WTC11 (cell line): ENCODE results near the gene LRRC1. TPM values are rescaled to one million over a fixed set of nuclear protein-coding genes. Genes with fewer than 3 reads are reported as not detected.

Source experiments
- ATAC-seq: fragments of 200-7000 bp; cut with Tn5 transposase; 2 replicates; pipeline ENCODE4 v1.10.0; 2021; ENCODE audit warnings: mild to moderate bottlenecking, moderate library complexity
- CTCF ChIA-PET: fragments of 300-600 bp; sonication (Branson Sonifier 250); formaldehyde crosslinking; loops from one replicate; lab custom pipeline; 2021; ENCODE audit warnings: antibody characterized with exemption; lab: Charles Lee
- POLR2A ChIA-PET: fragments of 350-600 bp; sonication (Branson Sonifier 250); formaldehyde crosslinking; loops from one replicate; lab custom pipeline; 2021; ENCODE audit warnings: antibody characterized with exemption; lab: Charles Lee
- DNase-seq: peaks from one replicate; pipeline ENCODE4 v3.0.0; 2021; ENCODE audit warnings: low spot score
- H3K27ac Mint-ChIP-seq: 2 replicates; pipeline ENCODE4 v1.8.0; 2021; ENCODE audit warnings: mixed read lengths
- H3K27me3 Mint-ChIP-seq: 2 replicates; pipeline ENCODE4 v1.8.0; 2021; ENCODE audit warnings: low read depth, mild to moderate bottlenecking, moderate library complexity, mixed read lengths
- H3K36me3 Mint-ChIP-seq: 2 replicates; pipeline ENCODE4 v1.8.0; 2021; ENCODE audit warnings: mixed read lengths
- H3K4me1 Mint-ChIP-seq: 2 replicates; pipeline ENCODE4 v1.8.0; 2022; ENCODE audit warnings: mixed read lengths
- H3K4me3 Mint-ChIP-seq: 2 replicates; pipeline ENCODE4 v1.8.0; 2021; ENCODE audit warnings: mild to moderate bottlenecking, moderate library complexity, mixed read lengths
- H3K9me3 Mint-ChIP-seq: 2 replicates; pipeline ENCODE4 v1.8.0; 2021; ENCODE audit warnings: mixed read lengths
- ESRRA ChIP-seq: sonication (generic); formaldehyde crosslinking; IDR thresholded peaks from 2 replicates; pipeline ENCODE4 v1.8.1; 2022; ENCODE audit warnings: mild to moderate bottlenecking, missing genetic modification reagents, borderline replicate concordance
- FOXJ3 ChIP-seq: sonication (generic); formaldehyde crosslinking; IDR thresholded peaks from 2 replicates; pipeline ENCODE4 v1.9.0; 2021; ENCODE audit warnings: missing genetic modification reagents, mild to moderate bottlenecking, borderline replicate concordance
- FOXP1 ChIP-seq: sonication (generic); formaldehyde crosslinking; IDR thresholded peaks from 2 replicates; pipeline ENCODE4 v1.8.0; 2022; ENCODE audit warnings: missing genetic modification reagents, mild to moderate bottlenecking, moderate library complexity, borderline replicate concordance
- GABPB1 ChIP-seq: sonication (generic); formaldehyde crosslinking; IDR thresholded peaks from 2 replicates; pipeline ENCODE4 v1.8.1; 2023; ENCODE audit warnings: mild to moderate bottlenecking, missing genetic modification reagents
- GTF2I ChIP-seq: fragments of 250-450 bp; sonication (Bioruptor Pico); conservative IDR thresholded peaks from 2 replicates; pipeline ENCODE4 v1.4.0; 2021; ENCODE audit warnings: mild to moderate bottlenecking
- JUN ChIP-seq: sonication (generic); formaldehyde crosslinking; IDR thresholded peaks from 2 replicates; pipeline ENCODE4 v1.8.0; 2023; ENCODE audit warnings: mild to moderate bottlenecking, missing genetic modification reagents
- NFE2L1 ChIP-seq: sonication (generic); formaldehyde crosslinking; IDR thresholded peaks from 2 replicates; pipeline ENCODE4 v1.8.1; 2023; ENCODE audit warnings: missing genetic modification reagents
- NR1H2 ChIP-seq: sonication (generic); formaldehyde crosslinking; IDR thresholded peaks from 2 replicates; pipeline ENCODE4 v1.9.0; 2021; ENCODE audit warnings: mild to moderate bottlenecking, moderate library complexity, missing genetic modification reagents
- NR2C2 ChIP-seq: sonication (generic); formaldehyde crosslinking; IDR thresholded peaks from 2 replicates; pipeline ENCODE4 v1.8.0; 2022; ENCODE audit warnings: mild to moderate bottlenecking, missing genetic modification reagents
- NR3C1 ChIP-seq: sonication (generic); formaldehyde crosslinking; conservative IDR thresholded peaks from 2 replicates; pipeline ENCODE4 v1.8.1; 2023; ENCODE audit warnings: low read depth, mild to moderate bottlenecking, missing genetic modification reagents
- OVOL2 ChIP-seq: fragments of 250-450 bp; sonication (Bioruptor Pico); IDR thresholded peaks from 2 replicates; pipeline ENCODE4 v1.9.0; 2021; ENCODE audit warnings: mild to moderate bottlenecking, borderline replicate concordance
- SOX15 ChIP-seq: fragments of 250-450 bp; sonication (Bioruptor Pico); IDR thresholded peaks from 2 replicates; pipeline ENCODE4 v1.9.0; 2021; ENCODE audit warnings: mild to moderate bottlenecking
- ZNF219 ChIP-seq: sonication (generic); formaldehyde crosslinking; IDR thresholded peaks from 2 replicates; pipeline ENCODE4 v1.8.0; 2023; ENCODE audit warnings: missing genetic modification reagents, mild to moderate bottlenecking, borderline replicate concordance
- ZNF263 ChIP-seq: sonication (generic); formaldehyde crosslinking; IDR thresholded peaks from 2 replicates; pipeline ENCODE4 v1.8.1; 2022; ENCODE audit warnings: low read depth, mild to moderate bottlenecking, moderate library complexity, missing genetic modification reagents
- ZNF671 ChIP-seq: fragments of 250-450 bp; sonication (Bioruptor Pico); IDR thresholded peaks from 2 replicates; pipeline ENCODE4 v1.8.0; 2021; ENCODE audit warnings: mild to moderate bottlenecking
- total RNA-seq: library from RNA; stranded (reverse); gene quantifications from 3 replicates; pipeline ENCODE4 v1.2.3, GENCODE V29; 2021
- TF ChIP-seq, protein P1 (sequence below): sonication (generic); formaldehyde crosslinking; IDR thresholded peaks from 2 replicates; pipeline ENCODE4 v1.8.1; 2023; ENCODE audit warnings: mild to moderate bottlenecking, missing genetic modification reagents, moderate library complexity
- TF ChIP-seq, protein P2 (sequence below): sonication (generic); formaldehyde crosslinking; conservative IDR thresholded peaks from 2 replicates; pipeline ENCODE4 v1.8.1; 2022; ENCODE audit warnings: mild to moderate bottlenecking, missing genetic modification reagents
- TF ChIP-seq, protein P3 (sequence below): fragments of 250-450 bp; sonication (Bioruptor Pico); IDR thresholded peaks from 2 replicates; pipeline ENCODE4 v1.8.0; 2021; ENCODE audit warnings: mild to moderate bottlenecking
- TF ChIP-seq, protein P4 (sequence below): sonication (generic); formaldehyde crosslinking; IDR thresholded peaks from 2 replicates; pipeline ENCODE4 v1.8.1; 2022; ENCODE audit warnings: low read depth, missing genetic modification reagents, borderline replicate concordance
- TF ChIP-seq, protein P5 (sequence below): sonication (generic); formaldehyde crosslinking; IDR thresholded peaks from 2 replicates; pipeline ENCODE4 v1.8.1; 2023; ENCODE audit warnings: mild to moderate bottlenecking, missing genetic modification reagents, moderate library complexity
- TF ChIP-seq, protein P6 (sequence below): sonication (generic); formaldehyde crosslinking; IDR thresholded peaks from 2 replicates; pipeline ENCODE4 v1.8.0; 2022; ENCODE audit warnings: mild to moderate bottlenecking, missing genetic modification reagents
- TF ChIP-seq, protein P7 (sequence below): fragments of 250-450 bp; sonication (Bioruptor Pico); IDR thresholded peaks from 2 replicates; pipeline ENCODE4 v1.9.0; 2021; ENCODE audit warnings: moderate library complexity, mild to moderate bottlenecking, inconsistent platforms, borderline replicate concordance
- TF ChIP-seq, protein P8 (sequence below): sonication (generic); formaldehyde crosslinking; IDR thresholded peaks from 2 replicates; pipeline ENCODE4 v1.8.1; 2022; ENCODE audit warnings: mild to moderate bottlenecking, missing genetic modification reagents, moderate library complexity, borderline replicate concordance
- TF ChIP-seq, protein P9 (sequence below): sonication (generic); formaldehyde crosslinking; IDR thresholded peaks from 2 replicates; pipeline ENCODE4 v1.8.1; 2022; ENCODE audit warnings: low read depth, mild to moderate bottlenecking, moderate library complexity, missing genetic modification reagents, borderline replicate concordance
- TF ChIP-seq, protein P10 (sequence below): fragments of 250-450 bp; sonication (Bioruptor Pico); IDR thresholded peaks from 2 replicates; pipeline ENCODE4 v1.9.0; 2021; ENCODE audit warnings: mild to moderate bottlenecking

LRRC1 gene
- total RNA-seq, 1 experiment from 2014 or later: 12.7 TPM

DNA sequence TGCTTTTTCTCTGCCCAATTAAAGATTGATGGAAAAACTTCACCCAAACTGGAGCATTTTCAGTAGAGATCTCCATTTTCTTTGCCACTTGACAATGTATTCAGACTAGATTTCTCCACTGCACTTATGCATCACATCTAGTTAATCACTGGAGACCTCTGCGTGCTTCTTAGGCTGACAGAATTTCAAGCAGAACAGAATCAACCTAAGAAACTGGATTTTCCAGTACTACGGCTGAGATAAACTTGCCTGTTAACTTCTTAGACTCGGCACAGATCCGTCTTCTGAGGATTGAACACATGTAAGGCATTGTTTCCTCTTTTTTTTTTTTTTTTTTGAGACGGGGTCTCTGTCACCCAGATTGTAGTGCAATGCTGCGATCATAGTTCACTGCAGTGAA lies 139.2 kb downstream of the LRRC1 start:
- POLR2A ChIA-PET: no interaction called here
- H3K4me1 Mint-ChIP-seq: no peaks in the 10 kb centered on the region; the same call in 1 of the 2 replicates
- no peak for ATAC-seq
- DNase-seq: no peak
- H3K36me3 Mint-ChIP-seq: peaks cover 12% of the 10 kb centered on the region
- H3K4me3 Mint-ChIP-seq: no peak overlapping the region
- H3K27me3 Mint-ChIP-seq: no peaks in the 10 kb centered on the region
- peaks cover 8% of the 10 kb centered on the region for H3K9me3 Mint-ChIP-seq
- H3K27ac Mint-ChIP-seq: no peak overlapping the region
- CTCF ChIA-PET: no interaction called here
- TF ChIP-seq GTF2I (CRISPR knock-in tag): no peak
- no peak for TF ChIP-seq NR3C1
- TF ChIP-seq GABPB1 (CRISPR knock-in tag): no peak
- no peak for TF ChIP-seq ZNF219
- no peak for TF ChIP-seq NFE2L1 (CRISPR knock-in tag)
- TF ChIP-seq FOXP1: no peak
- TF ChIP-seq, protein P1, sequence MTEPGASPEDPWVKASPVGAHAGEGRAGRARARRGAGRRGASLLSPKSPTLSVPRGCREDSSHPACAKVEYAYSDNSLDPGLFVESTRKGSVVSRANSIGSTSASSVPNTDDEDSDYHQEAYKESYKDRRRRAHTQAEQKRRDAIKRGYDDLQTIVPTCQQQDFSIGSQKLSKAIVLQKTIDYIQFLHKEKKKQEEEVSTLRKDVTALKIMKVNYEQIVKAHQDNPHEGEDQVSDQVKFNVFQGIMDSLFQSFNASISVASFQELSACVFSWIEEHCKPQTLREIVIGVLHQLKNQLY: no peak
- TF ChIP-seq, protein P2, sequence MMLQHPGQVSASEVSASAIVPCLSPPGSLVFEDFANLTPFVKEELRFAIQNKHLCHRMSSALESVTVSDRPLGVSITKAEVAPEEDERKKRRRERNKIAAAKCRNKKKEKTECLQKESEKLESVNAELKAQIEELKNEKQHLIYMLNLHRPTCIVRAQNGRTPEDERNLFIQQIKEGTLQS (CRISPR knock-in tag): no peak
- TF ChIP-seq, protein P3, sequence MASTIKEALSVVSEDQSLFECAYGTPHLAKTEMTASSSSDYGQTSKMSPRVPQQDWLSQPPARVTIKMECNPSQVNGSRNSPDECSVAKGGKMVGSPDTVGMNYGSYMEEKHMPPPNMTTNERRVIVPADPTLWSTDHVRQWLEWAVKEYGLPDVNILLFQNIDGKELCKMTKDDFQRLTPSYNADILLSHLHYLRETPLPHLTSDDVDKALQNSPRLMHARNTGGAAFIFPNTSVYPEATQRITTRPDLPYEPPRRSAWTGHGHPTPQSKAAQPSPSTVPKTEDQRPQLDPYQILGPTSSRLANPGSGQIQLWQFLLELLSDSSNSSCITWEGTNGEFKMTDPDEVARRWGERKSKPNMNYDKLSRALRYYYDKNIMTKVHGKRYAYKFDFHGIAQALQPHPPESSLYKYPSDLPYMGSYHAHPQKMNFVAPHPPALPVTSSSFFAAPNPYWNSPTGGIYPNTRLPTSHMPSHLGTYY (CRISPR knock-in tag): no peak
- no peak for TF ChIP-seq FOXJ3 (CRISPR knock-in tag)
- TF ChIP-seq, protein P4, sequence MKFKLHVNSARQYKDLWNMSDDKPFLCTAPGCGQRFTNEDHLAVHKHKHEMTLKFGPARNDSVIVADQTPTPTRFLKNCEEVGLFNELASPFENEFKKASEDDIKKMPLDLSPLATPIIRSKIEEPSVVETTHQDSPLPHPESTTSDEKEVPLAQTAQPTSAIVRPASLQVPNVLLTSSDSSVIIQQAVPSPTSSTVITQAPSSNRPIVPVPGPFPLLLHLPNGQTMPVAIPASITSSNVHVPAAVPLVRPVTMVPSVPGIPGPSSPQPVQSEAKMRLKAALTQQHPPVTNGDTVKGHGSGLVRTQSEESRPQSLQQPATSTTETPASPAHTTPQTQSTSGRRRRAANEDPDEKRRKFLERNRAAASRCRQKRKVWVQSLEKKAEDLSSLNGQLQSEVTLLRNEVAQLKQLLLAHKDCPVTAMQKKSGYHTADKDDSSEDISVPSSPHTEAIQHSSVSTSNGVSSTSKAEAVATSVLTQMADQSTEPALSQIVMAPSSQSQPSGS (CRISPR knock-in tag): no peak
- TF ChIP-seq, protein P5, sequence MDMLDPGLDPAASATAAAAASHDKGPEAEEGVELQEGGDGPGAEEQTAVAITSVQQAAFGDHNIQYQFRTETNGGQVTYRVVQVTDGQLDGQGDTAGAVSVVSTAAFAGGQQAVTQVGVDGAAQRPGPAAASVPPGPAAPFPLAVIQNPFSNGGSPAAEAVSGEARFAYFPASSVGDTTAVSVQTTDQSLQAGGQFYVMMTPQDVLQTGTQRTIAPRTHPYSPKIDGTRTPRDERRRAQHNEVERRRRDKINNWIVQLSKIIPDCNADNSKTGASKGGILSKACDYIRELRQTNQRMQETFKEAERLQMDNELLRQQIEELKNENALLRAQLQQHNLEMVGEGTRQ (CRISPR knock-in tag): no peak

DNA sequence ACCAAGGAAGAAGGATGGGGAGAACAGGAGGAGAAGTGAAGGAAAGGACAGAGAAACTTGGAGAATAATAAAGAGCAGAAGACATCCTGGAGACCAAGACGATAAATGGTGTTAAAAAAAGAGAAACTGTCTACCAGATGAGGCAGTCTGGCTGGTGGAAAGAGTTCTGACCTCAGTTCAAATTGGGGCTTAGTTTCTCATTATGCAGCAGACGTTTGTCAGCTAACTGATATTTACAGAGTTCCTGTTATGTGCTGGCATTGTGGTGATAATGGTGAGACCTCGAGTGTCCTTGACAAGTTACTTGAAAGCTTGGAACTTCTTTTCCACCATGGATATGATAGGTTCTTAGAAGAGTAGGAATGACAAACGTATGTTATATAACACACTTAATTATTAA lies 142.7 kb downstream of the LRRC1 start:
- Mint-ChIP-seq H3K4me3 (no peak overlapping the region), H3K27ac (no peak overlapping the region), H3K27me3 (no peaks in the 10 kb centered on the region), H3K36me3 (no peaks in the 10 kb centered on the region), H3K9me3 (peaks cover 12% of the 10 kb centered on the region), H3K4me1 (no peaks in the 10 kb centered on the region; the same call in 1 of the 2 replicates)
- POLR2A ChIA-PET: no interaction called here
- DNase-seq (no peak), ATAC-seq (no peak)
- CTCF ChIA-PET: interaction anchor here (1.5 kb wide), 1 partner anchor 19 kb away, joined by 5 read pairs; no protein-coding TSS in a partner anchor
- TF ChIP-seq OVOL2 (CRISPR knock-in tag) (no peak), NR2C2 (CRISPR knock-in tag) (no peak), ESRRA (CRISPR knock-in tag) (no peak), JUN (no peak), ZNF671 (CRISPR knock-in tag) (no peak), ZNF263 (no peak), SOX15 (CRISPR knock-in tag) (no peak), NR1H2 (no peak)
- TF ChIP-seq, protein P6, sequence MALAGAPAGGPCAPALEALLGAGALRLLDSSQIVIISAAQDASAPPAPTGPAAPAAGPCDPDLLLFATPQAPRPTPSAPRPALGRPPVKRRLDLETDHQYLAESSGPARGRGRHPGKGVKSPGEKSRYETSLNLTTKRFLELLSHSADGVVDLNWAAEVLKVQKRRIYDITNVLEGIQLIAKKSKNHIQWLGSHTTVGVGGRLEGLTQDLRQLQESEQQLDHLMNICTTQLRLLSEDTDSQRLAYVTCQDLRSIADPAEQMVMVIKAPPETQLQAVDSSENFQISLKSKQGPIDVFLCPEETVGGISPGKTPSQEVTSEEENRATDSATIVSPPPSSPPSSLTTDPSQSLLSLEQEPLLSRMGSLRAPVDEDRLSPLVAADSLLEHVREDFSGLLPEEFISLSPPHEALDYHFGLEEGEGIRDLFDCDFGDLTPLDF (CRISPR knock-in tag): no peak
- TF ChIP-seq, protein P7, sequence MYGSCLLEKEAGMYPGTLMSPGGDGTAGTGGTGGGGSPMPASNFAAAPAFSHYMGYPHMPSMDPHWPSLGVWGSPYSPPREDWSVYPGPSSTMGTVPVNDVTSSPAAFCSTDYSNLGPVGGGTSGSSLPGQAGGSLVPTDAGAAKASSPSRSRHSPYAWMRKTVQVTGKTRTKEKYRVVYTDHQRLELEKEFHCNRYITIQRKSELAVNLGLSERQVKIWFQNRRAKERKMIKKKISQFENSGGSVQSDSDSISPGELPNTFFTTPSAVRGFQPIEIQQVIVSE (CRISPR knock-in tag): no peak
- TF ChIP-seq, protein P8, sequence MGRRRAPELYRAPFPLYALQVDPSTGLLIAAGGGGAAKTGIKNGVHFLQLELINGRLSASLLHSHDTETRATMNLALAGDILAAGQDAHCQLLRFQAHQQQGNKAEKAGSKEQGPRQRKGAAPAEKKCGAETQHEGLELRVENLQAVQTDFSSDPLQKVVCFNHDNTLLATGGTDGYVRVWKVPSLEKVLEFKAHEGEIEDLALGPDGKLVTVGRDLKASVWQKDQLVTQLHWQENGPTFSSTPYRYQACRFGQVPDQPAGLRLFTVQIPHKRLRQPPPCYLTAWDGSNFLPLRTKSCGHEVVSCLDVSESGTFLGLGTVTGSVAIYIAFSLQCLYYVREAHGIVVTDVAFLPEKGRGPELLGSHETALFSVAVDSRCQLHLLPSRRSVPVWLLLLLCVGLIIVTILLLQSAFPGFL (CRISPR knock-in tag): no peak
- TF ChIP-seq, protein P9, sequence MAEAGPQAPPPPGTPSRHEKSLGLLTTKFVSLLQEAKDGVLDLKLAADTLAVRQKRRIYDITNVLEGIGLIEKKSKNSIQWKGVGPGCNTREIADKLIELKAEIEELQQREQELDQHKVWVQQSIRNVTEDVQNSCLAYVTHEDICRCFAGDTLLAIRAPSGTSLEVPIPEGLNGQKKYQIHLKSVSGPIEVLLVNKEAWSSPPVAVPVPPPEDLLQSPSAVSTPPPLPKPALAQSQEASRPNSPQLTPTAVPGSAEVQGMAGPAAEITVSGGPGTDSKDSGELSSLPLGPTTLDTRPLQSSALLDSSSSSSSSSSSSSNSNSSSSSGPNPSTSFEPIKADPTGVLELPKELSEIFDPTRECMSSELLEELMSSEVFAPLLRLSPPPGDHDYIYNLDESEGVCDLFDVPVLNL: no peak
- TF ChIP-seq, protein P10, sequence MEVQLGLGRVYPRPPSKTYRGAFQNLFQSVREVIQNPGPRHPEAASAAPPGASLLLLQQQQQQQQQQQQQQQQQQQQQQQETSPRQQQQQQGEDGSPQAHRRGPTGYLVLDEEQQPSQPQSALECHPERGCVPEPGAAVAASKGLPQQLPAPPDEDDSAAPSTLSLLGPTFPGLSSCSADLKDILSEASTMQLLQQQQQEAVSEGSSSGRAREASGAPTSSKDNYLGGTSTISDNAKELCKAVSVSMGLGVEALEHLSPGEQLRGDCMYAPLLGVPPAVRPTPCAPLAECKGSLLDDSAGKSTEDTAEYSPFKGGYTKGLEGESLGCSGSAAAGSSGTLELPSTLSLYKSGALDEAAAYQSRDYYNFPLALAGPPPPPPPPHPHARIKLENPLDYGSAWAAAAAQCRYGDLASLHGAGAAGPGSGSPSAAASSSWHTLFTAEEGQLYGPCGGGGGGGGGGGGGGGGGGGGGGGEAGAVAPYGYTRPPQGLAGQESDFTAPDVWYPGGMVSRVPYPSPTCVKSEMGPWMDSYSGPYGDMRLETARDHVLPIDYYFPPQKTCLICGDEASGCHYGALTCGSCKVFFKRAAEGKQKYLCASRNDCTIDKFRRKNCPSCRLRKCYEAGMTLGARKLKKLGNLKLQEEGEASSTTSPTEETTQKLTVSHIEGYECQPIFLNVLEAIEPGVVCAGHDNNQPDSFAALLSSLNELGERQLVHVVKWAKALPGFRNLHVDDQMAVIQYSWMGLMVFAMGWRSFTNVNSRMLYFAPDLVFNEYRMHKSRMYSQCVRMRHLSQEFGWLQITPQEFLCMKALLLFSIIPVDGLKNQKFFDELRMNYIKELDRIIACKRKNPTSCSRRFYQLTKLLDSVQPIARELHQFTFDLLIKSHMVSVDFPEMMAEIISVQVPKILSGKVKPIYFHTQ (CRISPR knock-in tag): no peak
